Fibroblast of pulmonary artery (primary cell): ENCODE results near the gene CLSTN1.

Experiments used
- DNase-seq: peaks from one replicate; pipeline ENCODE4 v3.0.0-alpha.2; 2010; ENCODE audit warnings: low read depth
- H3K4me3 ChIP-seq: replicated peaks from 2 replicates; pipeline ENCODE4 v1.5.1; 2011; ENCODE audit warnings: low read depth, mild to moderate bottlenecking, control low read depth, low read length, moderate library complexity
- TF ChIP-seq, protein P1 (sequence below): IDR thresholded peaks from 2 replicates; pipeline ENCODE4 v1.5.1; 2011; ENCODE audit warnings: mild to moderate bottlenecking, control low read depth, low read length, inconsistent platforms; ENCODE audit errors: missing control alignments

The CLSTN1 gene

DNA sequence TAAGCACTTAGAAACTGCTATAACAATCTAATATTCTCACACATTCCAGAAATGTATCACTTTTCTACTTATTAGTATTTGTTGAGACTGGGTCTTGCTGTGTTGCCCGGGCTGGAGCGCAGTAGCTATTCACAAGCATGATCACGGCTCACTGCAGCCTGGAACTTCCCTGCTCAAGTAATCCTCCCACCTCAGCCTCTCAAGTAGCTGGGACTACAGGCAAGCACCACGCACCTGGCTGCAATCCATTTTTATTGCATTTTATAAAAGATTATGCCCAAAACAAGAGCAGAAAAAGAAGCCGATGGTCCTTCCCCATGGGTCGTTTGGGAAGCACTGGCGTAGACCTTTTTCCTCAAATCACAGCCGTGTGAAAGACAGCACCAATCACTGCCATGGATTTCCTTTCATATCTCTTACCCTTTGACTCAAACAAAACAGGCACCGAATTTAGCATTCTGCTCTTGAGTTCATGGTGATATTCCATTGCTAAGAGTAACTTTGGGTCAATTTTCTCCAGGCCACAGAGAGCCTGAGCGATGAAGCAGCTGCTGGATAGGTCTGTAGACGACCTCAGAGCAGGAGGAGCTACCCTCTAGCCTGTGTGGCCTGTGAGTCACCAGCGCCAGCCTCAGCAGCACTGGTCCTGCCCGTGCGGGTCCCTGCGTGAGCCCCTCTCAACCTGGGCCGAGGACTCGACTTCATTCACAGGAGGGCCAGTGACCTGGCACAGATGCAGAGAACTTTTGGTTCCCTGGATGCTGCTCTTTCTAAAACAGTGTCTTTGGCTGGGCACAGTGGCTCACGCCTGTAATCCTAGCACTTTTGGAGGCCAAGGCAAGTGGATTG, 91.4 kb downstream of the CLSTN1 start:
- TF ChIP-seq, protein P1, sequence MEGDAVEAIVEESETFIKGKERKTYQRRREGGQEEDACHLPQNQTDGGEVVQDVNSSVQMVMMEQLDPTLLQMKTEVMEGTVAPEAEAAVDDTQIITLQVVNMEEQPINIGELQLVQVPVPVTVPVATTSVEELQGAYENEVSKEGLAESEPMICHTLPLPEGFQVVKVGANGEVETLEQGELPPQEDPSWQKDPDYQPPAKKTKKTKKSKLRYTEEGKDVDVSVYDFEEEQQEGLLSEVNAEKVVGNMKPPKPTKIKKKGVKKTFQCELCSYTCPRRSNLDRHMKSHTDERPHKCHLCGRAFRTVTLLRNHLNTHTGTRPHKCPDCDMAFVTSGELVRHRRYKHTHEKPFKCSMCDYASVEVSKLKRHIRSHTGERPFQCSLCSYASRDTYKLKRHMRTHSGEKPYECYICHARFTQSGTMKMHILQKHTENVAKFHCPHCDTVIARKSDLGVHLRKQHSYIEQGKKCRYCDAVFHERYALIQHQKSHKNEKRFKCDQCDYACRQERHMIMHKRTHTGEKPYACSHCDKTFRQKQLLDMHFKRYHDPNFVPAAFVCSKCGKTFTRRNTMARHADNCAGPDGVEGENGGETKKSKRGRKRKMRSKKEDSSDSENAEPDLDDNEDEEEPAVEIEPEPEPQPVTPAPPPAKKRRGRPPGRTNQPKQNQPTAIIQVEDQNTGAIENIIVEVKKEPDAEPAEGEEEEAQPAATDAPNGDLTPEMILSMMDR = no peak
- DNase-seq = no peak

DNA sequence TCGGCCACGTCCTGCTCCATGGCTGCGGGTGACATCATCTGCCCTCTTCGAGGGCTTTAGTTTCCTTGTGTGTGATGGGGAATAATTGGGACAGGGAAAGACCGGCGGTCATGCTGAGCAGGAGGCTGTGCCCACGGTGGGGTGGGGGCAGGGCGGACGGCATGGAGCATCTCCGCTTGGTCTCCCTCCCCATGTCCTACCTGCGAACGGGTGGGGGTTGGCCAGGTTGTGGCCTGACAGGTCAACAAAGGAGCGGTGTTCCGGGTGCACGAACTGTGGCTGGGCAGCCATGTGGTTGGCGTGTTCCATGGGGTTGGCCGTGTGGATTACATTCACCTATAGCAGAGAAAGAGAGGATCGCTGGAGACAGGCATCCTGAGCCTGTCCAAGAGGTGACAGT, 92.2 kb downstream of the CLSTN1 start:
- TF ChIP-seq, protein P1 = no peak
- H3K4me3 ChIP-seq = no peak overlapping the region
- no peak for DNase-seq

More for the DNA sequence above, 91.4 kb downstream of the CLSTN1 start:
- no peak overlapping the region for H3K4me3 ChIP-seq

GRCh38 chr1:9731051-9731537, 92.7 kb downstream of the CLSTN1 start:
- TF ChIP-seq, protein P1 = no peak
- no peak overlapping the region for H3K4me3 ChIP-seq
- no peak for DNase-seq

DNA sequence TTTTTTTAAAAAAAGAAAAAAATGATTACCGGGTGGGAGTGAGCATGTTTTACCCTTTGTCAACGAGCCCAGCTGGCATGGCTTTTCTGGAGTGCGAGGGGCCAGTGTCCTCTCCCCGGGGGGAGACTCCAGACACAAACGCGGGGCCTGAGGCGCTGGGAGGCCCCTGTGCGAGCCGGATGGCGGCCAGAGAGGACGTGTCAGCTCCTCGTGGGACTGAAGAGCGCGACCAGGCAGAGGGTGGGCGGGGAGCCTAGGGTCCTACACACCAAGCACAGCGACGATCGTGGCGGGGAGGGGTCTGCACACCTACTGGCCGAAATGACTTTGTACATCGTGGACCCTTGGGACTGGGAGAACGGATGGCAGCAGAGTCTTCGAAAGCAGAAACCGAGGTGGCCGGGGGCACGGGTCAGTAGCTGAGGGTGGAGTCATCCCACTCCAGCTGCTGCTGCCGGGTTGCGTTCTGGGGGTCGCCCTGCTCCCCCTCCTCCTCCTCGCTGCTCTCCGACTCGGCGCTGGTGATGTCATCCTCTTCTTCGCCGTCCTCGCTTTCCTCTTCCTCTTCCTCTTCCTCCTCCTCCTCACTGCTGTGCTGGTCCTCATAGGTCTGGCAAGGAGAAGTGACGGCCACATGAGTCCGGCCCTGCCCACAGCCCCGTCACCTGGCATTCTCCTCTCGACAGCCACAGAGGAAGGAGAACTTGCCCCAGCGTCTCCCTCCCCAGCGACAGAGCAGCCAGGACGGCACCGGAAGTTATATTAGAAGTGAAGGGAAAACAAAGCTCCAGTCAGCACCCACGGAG, 93.5 kb downstream of the CLSTN1 start:
- TF ChIP-seq, protein P1 = no peak
- no peak for DNase-seq
- no peak overlapping the region for H3K4me3 ChIP-seq

- TF ChIP-seq, protein P1 = no peak
- no peak overlapping the region for H3K4me3 ChIP-seq
- no peak for DNase-seq
Observed at GRCh38 chr1:9729523-9729922, 94.2 kb downstream of the CLSTN1 start.

GRCh38 chr1:9728451-9729295, 95.1 kb downstream of the CLSTN1 start:
- no peak overlapping the region for H3K4me3 ChIP-seq
- no peak for DNase-seq
- TF ChIP-seq, protein P1 = no peak
